ENCODE results near the gene EVI5.
"Not testable (repeated sequence)": the region's sequence is repeated elsewhere in the genome, so short reads cannot be mapped to it uniquely, and the experiment has no call there.

EVI5 gene

DNA sequence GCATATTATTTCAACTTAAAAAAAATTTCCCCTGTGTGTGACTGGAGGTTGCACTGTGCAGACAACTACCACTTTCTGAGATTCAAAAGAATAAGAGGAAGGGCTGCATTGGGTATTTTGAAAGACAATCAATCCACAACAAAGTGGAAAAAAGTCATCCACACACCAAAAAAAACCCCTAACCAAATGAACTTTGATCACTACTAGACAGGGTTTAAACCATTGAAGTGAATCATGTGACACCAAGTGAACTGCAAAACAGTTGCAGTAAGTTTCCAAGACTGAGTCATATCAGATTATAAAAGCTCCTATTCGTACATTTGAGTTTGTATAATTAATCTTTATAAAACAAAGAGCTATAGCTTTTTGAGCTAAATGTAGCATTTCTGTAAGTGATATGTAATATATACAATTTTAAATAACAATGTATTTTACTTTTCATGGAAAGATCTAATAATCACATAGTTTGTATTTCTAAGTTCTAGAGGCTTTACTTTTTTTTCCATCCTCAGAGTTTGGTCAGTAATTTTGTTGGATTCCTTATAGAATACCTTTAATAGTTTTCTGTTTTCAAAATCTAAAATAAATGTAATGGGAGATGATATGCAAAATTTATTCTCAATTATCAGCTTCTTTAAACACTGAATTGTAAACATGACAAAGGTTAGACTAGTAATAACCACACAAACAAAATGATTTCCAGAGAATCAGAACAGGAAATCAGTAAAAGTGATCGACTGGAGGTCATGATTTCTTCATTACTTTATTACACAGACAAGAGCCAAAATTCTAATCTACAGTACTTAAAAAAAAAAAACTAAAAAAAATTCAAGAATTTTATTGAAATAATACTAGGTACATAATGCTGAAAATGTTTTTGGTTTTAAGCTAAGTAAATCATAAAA is 247.7 kb downstream of the EVI5 start:
- Histone ChIP-seq H3K4me1 (ENCODE audit: control insufficient read depth, low read length) (peaks cover 6% of the 10 kb centered on the region; the same call in 1 of the 2 replicates), H3K36me3 (ENCODE audit: control insufficient read depth, low read length) (no peaks in the 10 kb centered on the region), H4K20me1 (ENCODE audit: control insufficient read depth, insufficient read depth, low read depth, low read length) (no peaks in the 10 kb centered on the region), H3K79me2 (ENCODE audit: control insufficient read depth, low read length) (no peaks in the 10 kb centered on the region), H3K4me2 (ENCODE audit: low read length) (no peak overlapping the region), H3K27me3 (ENCODE audit: control insufficient read depth, low read length) (no peaks in the 10 kb centered on the region), H3K9me2 (replicated peaks; ENCODE audit: control insufficient read depth, low read length) (no peaks in the 10 kb centered on the region; the same call in 1 of the 2 replicates), H3K27ac (ENCODE audit: low read depth, low read length) (no peak overlapping the region), H3K4me3 (ENCODE audit: low read length) (no peak overlapping the region), H3F3A (ENCODE audit: control insufficient read depth, insufficient read depth) (no peaks in the 10 kb centered on the region), H3K9me3 (ENCODE audit: control insufficient read depth, insufficient read depth, low read length) (no peaks in the 10 kb centered on the region)
- TF ChIP-seq, protein P1, sequence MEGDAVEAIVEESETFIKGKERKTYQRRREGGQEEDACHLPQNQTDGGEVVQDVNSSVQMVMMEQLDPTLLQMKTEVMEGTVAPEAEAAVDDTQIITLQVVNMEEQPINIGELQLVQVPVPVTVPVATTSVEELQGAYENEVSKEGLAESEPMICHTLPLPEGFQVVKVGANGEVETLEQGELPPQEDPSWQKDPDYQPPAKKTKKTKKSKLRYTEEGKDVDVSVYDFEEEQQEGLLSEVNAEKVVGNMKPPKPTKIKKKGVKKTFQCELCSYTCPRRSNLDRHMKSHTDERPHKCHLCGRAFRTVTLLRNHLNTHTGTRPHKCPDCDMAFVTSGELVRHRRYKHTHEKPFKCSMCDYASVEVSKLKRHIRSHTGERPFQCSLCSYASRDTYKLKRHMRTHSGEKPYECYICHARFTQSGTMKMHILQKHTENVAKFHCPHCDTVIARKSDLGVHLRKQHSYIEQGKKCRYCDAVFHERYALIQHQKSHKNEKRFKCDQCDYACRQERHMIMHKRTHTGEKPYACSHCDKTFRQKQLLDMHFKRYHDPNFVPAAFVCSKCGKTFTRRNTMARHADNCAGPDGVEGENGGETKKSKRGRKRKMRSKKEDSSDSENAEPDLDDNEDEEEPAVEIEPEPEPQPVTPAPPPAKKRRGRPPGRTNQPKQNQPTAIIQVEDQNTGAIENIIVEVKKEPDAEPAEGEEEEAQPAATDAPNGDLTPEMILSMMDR (IDR thresholded peaks at IDR 0.05; ENCODE audit: low read depth, low read length, poor library complexity, severe bottlenecking): no peak
- no peak for TF ChIP-seq EZH2phosphoT487 (IDR thresholded peaks at IDR 0.05; ENCODE audit: borderline replicate concordance, low read length)

DNA sequence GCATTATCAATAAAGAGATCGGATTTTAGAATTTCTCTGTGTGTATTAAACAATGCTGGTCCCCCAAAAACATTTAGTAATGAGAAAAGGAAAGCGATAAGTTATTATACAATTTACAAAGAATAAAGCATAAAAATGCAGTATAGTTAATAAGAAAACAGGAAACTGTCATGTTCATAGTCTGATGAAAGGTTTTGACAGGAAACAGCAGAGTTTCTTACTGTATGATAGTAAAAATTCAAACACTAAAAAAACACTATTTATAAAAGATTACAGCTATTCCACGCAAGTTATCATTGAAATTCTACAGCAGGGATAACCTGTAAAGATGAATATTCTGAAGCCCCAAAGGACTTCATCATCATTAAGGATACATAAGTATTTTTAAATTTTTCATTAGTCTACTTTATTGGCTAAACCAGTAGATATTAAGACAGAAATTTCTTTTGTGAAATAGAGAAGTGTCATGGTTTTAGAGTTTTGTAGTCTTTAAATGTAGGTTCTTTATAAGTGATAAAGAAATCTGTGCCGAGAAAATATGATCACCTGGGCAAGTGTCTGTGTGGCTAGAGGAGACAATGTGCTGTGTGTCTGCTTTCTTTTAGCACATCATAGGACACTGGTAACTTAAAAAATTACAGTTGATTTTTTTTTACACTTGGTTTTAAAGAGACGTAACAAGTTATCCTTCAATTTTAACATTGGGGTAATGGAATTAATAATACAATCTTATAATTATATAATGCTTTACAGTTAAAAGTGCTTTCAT is 248.5 kb downstream of the EVI5 start:
- Histone ChIP-seq H3K9me3 (ENCODE audit: control insufficient read depth, insufficient read depth, low read length) (no peaks in the 10 kb centered on the region), H3K27ac (ENCODE audit: low read depth, low read length) (no peak overlapping the region), H3K36me3 (ENCODE audit: control insufficient read depth, low read length) (no peaks in the 10 kb centered on the region), H3K9me2 (replicated peaks; ENCODE audit: control insufficient read depth, low read length) (no peaks in the 10 kb centered on the region; the same call in 1 of the 2 replicates), H3K27me3 (ENCODE audit: control insufficient read depth, low read length) (no peaks in the 10 kb centered on the region), H3K4me2 (ENCODE audit: low read length) (no peak overlapping the region), H3K4me3 (ENCODE audit: low read length) (no peak overlapping the region), H3K4me1 (ENCODE audit: control insufficient read depth, low read length) (peaks cover 6% of the 10 kb centered on the region; the same call in 1 of the 2 replicates), H4K20me1 (ENCODE audit: control insufficient read depth, insufficient read depth, low read depth, low read length) (no peaks in the 10 kb centered on the region), H3K79me2 (ENCODE audit: control insufficient read depth, low read length) (no peaks in the 10 kb centered on the region), H3F3A (ENCODE audit: control insufficient read depth, insufficient read depth) (no peaks in the 10 kb centered on the region)
- no peak for TF ChIP-seq EZH2phosphoT487 (IDR thresholded peaks at IDR 0.05; ENCODE audit: borderline replicate concordance, low read length)

DNA sequence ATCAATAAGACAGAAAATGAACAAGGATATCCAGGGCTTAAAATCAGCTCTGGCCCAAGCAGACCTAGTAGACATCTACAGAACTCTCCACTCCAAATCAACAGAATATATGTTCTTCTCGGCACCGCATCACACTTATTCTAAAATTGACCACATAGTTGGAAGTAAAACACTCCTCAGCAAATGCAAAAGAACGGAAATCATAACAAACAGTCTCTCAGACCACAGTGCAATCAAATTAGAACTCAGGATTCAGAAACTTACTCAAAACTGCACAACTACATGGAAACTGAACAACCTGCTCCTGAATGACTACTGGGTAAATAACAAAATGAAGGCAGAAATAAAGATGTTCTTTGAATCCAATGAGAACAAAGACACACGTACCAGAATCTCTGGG is 252.5 kb downstream of the EVI5 start:
- H4K20me1 ChIP-seq (ENCODE audit: control insufficient read depth, insufficient read depth, low read depth, low read length); H3K9me3 ChIP-seq (ENCODE audit: control insufficient read depth, insufficient read depth, low read length); H3K9me2 ChIP-seq (replicated peaks; ENCODE audit: control insufficient read depth, low read length); H3K79me2 ChIP-seq (ENCODE audit: control insufficient read depth, low read length); H3F3A ChIP-seq (ENCODE audit: control insufficient read depth, insufficient read depth); H3K4me3 ChIP-seq (ENCODE audit: low read length); H3K4me2 ChIP-seq (ENCODE audit: low read length); H3K36me3 ChIP-seq (ENCODE audit: control insufficient read depth, low read length); H3K27ac ChIP-seq (ENCODE audit: low read depth, low read length); H3K4me1 ChIP-seq (ENCODE audit: control insufficient read depth, low read length); H3K27me3 ChIP-seq (ENCODE audit: control insufficient read depth, low read length): not testable (repeated sequence)

DNA sequence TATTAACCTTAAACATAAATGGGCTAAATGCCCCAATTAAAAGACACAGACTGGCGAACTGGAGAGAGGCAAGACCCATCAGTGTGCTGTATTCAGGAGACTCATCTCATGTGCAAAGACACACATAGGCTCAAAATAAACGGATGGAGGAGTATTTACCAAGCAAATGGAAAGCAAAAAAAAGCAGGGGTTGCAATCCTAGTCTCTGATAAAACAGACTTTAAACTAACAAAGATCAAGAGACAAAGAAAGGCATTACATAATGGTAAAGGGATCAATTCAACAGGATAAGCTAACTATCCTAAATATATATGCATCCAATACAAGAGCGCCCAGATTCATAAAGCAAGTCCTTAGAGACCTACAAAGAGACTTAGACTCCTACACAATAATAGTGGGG is 253.0 kb downstream of the EVI5 start:
- not testable (repeated sequence) for H3K27me3 ChIP-seq (ENCODE audit: control insufficient read depth, low read length); H3K4me3 ChIP-seq (ENCODE audit: low read length); H3K4me1 ChIP-seq (ENCODE audit: control insufficient read depth, low read length); H3K4me2 ChIP-seq (ENCODE audit: low read length); H4K20me1 ChIP-seq (ENCODE audit: control insufficient read depth, insufficient read depth, low read depth, low read length); H3K27ac ChIP-seq (ENCODE audit: low read depth, low read length); H3K79me2 ChIP-seq (ENCODE audit: control insufficient read depth, low read length); H3K9me2 ChIP-seq (replicated peaks; ENCODE audit: control insufficient read depth, low read length); H3K9me3 ChIP-seq (ENCODE audit: control insufficient read depth, insufficient read depth, low read length); H3K36me3 ChIP-seq (ENCODE audit: control insufficient read depth, low read length); H3F3A ChIP-seq (ENCODE audit: control insufficient read depth, insufficient read depth)
